Eye (tissue), 1 donor: ENCODE data around the gene ZFYVE21.
"Not testable (repeated sequence)": the region's sequence is repeated elsewhere in the genome, so short reads cannot be mapped to it uniquely, and the experiment has no call there.

Experiments used
- DNase-seq: peaks from one replicate; pipeline ENCODE4 v3.0.0-alpha.2; 2015

ZFYVE21 gene

DNA sequence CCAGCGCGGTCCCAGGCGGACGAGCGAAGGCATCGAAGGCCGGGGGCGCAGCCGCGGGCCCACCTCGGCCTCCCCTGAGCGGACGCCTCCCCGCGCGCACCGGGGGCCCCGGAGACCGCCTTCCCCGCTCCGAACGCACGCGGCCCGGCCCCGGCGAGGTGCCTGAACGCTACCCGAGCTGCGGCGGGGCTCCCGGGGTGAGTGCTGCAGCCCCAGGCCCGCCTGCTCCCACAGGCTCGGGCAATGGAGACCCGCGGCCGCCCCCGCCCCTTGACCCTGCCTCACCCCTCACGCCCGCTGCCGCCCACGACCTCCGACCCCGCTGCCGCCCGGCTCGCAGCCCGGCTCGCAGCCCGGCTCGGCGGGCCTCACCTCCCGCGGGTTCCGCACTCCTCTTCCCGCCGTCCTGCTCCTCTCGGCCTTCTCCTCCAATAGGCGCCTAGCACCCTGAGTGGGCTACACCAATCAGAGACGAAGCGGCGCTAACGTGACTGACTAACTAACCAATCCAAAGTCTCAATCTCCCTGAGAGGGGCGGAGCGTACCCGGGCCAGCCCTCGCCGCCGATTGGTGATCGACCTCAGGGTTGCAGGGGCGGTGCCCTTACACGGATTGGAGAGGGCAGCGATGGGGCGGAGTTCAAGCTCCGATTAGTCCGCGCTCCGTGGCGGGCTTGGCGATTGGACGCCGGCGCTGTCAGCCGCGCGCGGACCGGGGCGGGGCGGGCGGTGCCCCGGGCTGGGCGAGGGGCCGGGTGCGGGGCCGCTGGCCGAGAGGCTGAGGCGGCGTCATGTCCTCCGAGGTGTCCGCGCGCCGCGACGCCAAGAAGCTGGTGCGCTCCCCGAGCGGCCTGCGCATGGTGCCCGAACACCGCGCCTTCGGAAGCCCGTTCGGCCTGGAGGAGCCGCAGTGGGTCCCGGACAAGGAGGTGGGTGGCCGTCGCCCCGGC is at the start of gene ZFYVE21, which contains the start of gene XRCC3:
Gene ZFYVE21, plus strand, starts transcription at position 759 of the 949 bp plus-strand sequence. Its CDS starts 32 bp downstream, at position 791.
Gene XRCC3, minus strand, starts transcription at position 400 of the 949 bp plus-strand sequence. CDS start 4,364 bp downstream, outside the sequence.
- peak; percentile 100 for DNase-seq

DNA sequence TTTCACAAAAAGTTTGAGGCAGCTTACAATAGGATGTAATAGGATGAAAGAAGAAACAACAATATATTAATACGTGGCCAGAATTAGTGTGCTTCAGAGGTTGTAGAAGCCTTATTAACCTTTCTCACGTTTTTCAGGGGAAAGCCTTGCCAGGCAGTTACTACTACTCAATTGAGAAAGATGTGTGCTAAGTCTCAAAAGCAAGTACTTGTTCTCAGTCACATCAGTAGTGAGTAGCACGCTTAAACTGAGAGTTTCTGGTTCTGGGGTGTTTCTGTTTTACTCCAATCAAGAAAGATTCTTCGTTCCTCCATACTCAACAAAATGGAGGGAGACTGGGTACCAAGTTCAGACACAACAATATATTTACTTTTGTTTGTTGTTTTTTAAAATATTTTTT is 47.9 kb upstream of the ZFYVE21 start:
- no peak for DNase-seq

- DNase-seq: no peak
These were observed 47.5 kb upstream of the ZFYVE21 start for GRCh38 chr14:103668117-103668516.

DNA sequence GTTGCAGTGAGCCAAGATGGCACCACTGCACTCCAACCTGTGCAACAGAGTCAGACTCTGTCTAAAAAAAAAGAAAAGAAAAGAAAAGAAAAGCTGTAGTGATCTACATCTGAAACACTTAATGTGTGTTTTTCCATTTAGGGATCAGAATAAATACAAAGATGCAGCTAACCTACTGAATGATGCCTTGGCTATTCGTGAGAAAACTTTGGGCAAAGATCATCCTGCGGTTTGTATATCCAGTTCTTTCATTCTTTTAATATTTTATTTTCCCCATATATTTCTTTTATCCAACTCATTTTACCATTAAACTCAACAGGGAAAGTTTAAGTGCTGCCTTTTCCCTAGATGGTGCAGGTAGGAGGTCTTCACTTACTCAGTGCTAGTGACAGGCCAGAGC is 46.2 kb upstream of the ZFYVE21 start:
- DNase-seq: no peak

GRCh38 chr14:103671911-103672310 is 43.7 kb upstream of the ZFYVE21 start:
- DNase-seq: no peak

DNA sequence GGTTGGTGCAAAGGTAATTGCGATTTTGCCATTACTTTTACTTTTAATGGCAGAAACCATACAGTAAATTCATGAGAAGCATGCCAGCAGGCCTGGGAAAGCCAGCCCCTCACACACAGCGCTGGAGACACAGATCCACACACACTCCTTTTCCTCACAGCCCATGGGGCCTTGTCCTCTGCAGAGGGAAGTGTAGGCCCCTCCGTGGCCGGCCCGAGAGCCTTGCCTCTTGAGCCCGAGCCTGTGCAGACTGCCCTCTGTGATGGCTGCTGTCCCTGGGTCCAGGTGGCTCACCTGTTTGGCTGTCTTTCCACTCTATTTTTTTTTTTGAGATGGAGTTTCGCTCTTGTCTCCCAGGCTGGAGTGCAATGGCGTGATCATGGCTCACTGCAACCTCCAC is 39.7 kb upstream of the ZFYVE21 start:
- no peak for DNase-seq

GRCh38 chr14:103676881-103677675 is 38.5 kb upstream of the ZFYVE21 start:
- DNase-seq: no peak

DNA sequence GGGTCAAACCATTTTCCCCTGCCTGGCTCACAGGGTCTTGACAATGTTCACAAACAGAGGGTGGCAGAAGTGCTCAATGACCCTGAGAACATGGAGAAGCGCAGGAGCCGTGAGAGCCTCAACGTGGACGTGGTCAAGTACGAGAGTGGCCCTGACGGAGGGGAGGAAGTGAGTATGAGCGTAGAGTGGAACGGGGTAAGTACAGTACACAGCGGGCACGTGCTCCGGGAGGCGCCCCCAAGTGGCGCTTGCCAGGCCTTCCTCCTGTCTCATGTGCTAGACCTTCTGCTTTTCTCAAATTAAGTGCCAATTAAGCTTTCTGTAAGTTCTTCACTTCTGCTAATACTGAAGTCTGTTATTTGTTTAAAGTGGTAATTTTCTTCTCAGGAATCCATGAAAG is 36.3 kb upstream of the ZFYVE21 start:
- peak; percentile 30 for DNase-seq

DNA sequence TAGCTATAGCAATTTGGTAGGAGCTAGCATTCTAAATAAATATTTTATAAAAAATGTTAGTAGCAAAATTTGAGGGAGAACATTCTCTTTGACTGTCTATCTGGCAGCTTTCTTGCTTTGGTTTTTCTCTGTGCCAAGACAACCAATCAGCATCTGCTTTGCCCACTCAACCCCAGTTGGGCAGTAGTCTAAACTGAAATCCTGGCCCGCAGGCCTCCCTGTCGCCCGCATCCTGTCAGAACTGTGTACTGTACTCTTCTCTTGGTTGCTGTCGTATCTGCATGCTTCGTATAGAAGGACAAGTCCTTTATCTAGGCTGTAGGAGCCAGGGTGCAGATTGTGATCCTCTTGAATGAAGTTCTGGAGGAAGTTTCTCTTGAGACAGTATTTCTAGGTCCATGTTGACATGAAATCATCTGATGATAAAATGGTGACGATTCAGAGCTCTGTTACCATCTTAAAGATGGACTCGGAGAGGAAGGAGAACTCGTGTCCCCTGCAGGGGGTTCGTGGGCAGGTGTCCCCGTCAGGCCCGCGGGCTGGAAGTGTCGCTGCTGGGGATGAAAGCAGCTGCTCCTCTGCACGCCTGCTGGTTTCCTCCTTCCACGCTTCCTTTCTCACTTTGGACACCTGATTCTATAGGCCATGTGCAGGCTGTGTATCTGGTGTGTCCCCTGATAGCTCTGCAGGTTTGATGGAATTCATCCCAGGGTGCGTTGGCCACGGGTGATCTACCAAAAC is 34.9 kb upstream of the ZFYVE21 start:
- DNase-seq: no peak

DNA sequence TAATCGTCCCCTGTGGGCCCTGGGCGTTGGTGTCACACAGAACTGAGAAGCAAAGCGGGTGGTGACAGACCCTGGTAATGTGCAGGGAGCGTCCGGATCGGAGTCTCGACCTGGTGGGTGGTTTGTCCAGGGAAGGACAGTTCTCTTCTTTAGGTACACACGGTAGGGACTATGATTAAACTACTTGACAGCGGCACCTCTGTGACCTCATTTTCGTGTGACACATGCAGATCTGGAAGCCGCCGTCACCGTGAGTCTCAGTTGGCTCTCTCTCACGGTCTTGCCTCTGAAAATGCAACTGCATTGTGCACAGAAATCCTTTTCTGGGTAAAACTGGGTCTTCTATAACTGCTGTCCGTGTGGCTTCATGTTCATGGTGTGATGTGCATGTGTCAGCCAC is 32.5 kb upstream of the ZFYVE21 start:
- DNase-seq: no peak

DNA sequence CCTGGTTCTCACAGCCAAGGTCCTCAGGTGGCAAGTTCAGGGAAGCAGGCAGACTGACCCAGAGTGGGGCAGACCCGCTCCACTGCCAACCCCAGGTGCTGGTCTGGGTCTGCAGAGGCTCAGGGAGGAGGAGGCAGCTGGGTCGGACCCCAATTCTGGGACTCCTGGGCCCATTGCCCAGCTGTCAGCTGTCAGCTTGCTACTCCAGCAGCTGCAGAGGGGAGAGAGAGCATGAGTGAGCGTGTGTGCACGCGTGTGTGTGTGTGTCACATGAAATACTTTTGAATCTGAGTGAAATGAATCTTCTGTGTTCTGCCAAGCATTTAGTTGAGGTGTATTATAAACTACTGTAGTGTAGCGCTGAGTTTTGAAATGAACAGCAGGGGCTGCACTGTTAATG is 31.1 kb upstream of the ZFYVE21 start:
- DNase-seq: no peak

DNA sequence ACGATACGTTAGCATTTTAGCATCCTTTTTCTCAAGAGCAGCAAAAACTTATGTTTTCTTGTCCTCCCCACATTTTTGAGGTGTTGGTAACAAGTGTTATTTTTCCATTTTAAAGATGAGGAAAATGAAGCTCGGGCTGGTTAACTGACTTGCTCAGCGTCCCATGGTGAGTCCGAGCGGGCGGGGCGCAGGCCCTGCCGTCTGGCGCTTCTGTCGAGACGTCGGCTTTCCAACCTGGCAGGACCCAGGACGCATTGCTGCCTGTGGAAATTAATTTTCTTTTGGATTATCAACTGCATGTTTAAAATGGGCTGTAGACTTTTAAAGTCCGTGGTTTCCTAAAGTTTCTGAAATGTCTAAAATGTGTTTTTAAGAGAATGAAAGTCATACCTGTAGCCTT is 30.7 kb upstream of the ZFYVE21 start:
- DNase-seq: no peak

- no peak for DNase-seq
These were observed 30.1 kb upstream of the ZFYVE21 start for GRCh38 chr14:103685276-103686211.

DNA sequence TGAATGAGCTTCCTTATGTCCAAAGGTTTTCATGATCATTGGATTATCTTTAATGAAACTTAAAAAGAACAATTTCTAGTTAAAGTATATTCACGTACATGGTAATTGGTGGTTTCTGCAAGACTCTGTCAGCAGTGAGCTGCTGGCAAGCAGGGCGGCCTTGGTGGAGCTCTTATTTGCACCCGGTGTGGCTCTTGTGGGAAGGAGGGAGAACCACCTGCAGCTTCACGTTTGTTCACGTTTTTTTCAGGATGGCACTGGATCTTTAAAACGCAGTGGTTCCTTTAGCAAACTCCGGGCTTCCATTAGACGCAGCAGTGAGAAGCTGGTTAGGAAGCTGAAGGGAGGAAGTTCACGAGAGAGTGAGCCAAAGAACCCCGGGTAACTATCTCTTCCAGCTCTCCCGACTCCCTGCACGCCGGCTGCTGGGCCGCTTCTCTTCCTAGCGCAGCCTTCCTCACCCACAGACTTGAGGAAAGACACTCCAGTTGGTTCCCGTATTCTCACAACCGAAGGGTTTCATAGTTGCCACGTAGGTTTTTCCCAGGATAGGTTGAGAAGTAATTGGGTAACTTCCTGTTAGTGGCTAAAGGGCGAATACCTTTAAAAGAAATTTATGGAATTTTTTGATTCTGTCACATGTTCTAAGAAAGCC is 28.7 kb upstream of the ZFYVE21 start:
- no peak for DNase-seq

DNA sequence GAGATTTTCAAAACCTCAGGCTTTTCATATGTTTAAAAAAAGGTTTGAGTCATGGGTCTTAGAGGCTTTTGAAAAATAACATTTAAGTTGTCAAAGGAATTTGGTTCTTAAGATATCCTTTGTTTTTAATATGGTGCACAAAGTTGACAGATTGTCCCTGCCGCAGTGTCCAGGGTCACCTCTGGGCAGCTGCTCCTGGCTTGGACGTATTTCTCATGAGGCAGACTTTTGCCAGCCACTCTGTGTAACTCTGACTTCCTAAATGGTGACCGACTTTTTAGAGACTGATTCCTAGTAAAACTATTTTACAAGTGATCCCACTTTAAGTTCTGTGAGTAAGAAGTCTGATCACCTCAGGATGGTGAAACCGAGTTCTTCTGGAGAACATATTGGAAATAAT is 27.9 kb upstream of the ZFYVE21 start:
- DNase-seq: no peak

DNA sequence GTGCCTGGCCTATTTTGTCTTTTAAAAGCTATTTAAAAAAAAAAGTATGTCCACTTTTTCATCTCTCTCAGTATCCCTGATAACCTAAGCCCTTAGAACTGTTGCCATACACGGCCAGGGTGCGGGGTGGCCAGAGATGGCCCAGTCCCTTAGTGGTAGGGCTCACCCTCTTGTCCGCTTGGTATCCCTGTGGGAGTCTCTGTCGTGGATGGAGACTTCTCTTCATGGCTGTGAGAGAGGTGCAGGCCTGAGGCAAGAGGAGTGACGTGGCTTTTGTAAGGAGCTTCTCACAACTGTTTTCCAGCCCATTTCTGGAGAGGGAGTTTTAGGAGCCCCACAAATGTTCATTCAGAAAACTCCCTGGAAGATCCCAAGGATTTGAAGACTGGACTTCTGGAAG is 27.2 kb upstream of the ZFYVE21 start:
- DNase-seq: no peak

- DNase-seq: no peak
These were observed 26.4 kb upstream of the ZFYVE21 start for GRCh38 chr14:103688906-103689902.

DNA sequence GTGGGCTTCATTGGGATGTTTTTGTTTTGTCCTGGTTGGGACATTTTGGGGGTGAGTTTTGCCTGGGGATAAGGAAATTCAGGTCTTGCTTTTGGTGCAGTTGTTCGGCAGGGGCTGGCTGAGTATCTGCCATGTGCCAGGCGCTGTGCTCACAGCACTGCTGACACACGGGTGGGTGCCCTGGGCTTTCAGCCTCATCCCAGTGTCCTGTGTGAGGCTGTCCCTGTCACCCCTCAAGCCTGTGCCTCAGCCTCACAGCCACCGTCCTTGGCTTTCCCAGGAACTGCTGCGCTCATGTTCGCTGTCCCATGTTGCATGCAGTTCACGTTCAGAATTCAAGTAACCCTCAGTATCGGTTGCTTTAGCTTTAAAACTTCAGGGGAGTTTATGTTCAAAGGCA is 25.3 kb upstream of the ZFYVE21 start:
- DNase-seq: no peak

DNA sequence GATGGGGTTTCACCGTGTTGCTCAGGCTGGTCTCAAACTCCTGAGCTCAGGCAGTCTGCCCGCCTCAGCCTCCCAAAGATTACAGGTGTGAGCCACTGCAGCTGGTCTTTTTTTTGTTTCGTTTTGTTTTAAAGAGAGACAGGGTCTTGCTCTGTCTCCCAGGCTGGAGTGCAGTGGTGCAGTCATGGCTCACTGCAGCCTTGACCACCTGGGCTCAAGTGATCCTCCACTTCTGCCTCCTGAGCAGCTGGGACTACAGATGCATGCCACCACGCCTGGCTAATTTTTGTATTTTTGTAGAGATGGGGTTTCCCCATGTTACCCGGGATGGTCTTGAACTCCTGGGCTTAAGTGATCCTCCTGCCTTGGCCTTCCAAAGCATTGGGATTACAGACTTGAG is 24.0 kb upstream of the ZFYVE21 start:
- DNase-seq: not testable (repeated sequence)

GRCh38 chr14:103692159-103692558 is 23.5 kb upstream of the ZFYVE21 start:
- DNase-seq: no peak
